NCI-H128 (cell line): Measurements from ENCODE around the gene MRGPRF.
"Not testable (repeated sequence)": the region's sequence is repeated elsewhere in the genome, so short reads cannot be mapped to it uniquely, and the experiment has no call there.

ENCODE experiments used
- DNase-seq: peaks from one replicate; lab custom pipeline; 2025; ENCODE audit not compliant: unreplicated experiment; lab: John Stamatoyannopoulos, UW

The MRGPRF gene

DNA sequence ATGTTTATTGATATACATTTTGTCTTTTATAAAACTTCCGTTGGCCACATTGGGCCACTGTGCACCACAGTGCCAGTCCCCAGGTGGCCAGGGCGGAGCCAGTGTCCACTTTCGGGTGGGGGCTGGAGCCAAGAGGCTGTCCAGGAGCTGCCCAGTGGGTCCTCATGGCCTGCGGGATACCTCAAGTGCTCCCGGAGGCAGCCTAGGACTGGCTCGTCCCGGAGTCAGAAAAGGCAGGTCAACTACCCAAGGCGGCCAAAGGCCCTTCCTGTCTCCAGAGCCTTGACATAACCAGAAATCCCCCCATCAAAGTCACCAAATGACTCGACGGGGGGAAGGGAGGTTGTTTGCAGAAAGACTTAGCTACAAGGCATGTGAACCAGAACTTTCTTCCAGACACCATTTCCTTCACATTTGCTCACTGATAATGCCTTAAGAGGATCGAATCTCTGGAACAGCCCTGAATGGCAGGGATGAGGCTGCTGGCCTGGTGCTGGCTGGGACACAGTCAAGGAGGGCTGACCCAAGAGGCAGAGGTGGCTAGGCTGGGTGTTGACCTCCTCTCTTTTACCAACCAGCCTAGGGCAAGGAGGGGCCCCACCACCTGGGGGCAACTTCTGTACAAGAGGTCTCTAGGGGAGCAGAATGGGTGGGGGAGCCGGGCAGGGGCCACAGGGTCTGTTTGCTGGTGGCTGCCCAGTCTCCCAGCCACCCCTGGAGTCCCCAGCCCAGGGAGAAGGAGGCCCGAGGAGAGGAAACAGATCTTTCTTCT, 8.4 kb downstream of the MRGPRF start:
- no peak for DNase-seq

DNA sequence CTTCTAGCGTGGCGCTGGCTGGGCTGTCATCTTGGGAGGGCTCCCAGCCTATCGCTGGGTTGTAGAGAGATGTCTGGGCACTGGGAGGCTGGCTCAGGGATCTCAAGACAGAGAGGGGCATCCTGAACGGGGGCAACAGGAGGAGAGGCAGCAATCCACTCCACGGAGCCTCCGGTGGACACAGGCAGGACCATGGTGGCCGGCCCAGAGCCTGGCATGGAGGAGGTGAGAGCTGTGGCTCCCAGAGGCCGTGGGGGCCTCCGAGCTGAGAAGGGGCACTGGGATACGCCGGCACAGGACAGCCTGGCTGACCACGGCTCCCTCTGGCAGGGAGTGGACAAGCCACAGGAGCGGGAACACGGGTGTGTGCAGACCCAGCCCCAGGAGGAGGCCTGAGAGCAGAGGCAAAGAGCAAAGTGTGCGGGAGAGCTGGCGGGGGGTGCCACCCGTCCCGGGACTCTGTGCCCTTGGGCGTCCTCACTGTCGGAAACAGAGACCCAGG, 9.1 kb downstream of the MRGPRF start:
- DNase-seq, result no peak

DNA sequence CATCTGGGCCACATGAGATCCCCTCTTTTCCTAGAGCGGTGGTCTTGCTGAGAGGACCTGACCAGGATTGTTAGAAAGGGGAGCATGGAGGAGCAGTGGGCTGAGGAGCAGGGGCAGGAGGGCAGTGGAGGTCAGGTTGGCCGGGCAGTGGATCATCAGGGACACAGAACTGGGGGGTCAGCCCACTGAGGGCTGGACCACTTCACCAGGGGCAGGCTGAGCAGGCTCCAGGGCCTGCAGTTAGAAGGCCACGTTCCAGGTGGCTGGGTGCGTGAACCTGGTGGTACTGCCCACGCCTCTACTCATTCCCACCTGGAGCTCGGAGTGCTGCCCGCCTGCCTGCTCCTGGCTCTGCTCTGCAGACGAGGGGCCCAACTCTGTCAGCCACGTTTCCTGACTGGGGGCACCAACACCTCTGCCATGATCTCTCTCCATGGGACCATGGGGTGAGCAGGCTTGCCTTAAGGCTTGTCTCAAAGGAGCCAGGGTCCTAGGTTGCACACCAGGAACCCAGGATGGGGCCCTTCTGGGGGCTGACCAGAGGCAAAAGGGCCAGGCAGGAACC, 9.7 kb downstream of the MRGPRF start:
- DNase-seq, result no peak

DNA sequence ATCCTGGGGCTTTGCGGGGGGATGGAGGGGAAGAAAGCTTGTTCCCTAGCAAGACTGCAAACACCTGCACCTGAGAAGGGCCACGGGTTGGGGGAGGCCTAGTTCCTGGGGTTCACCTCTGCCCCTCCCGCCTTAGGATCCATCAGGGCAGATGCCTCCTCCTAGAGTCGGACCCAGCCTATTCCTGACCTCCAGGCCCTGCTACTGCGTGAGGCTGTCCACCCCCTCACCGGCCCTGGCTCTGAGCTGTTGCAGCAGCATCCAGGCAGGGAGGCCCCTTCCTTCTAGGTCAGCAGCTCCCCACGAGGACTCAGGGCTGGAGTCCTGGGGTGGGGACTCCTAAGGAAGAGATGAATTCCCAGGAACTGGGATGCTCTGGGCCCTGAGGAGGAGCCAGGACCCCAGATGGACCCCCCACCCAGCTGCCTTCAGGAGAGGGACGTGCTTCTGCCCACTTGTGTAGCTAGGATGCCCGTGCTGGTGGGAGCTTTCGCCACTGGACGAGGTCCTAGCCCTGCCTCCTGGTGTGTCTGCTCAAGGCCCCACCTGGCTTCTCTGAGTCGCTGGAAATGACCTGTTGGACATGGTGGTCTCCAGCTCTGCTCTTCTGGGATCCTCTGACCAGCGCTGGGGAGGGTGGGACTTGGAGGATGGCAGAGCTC, 10.3 kb downstream of the MRGPRF start:
- DNase-seq, result no peak

DNA sequence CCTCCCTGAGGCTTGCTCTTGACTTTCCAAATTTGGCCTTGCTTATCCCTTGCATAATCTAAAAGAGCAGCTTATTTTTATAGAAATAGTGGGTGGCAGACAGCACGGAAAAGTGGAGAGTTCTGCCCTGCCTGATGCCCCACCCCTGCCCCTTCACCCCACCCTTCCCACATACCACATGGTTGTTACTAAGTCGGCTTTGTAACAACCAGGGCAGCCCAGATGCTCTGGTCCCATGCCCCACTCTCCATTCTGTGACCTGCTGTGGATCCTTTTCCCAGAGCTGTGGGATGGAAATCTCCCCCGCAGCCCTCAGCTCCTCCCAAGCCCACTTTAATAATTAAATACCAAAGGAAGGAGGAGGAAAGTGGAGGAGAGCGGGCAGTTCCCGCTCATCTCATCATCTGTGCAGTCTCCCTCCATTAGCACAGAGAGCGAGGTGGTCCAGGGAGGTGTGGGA, 10.9 kb downstream of the MRGPRF start:
- DNase-seq, result no peak

DNA sequence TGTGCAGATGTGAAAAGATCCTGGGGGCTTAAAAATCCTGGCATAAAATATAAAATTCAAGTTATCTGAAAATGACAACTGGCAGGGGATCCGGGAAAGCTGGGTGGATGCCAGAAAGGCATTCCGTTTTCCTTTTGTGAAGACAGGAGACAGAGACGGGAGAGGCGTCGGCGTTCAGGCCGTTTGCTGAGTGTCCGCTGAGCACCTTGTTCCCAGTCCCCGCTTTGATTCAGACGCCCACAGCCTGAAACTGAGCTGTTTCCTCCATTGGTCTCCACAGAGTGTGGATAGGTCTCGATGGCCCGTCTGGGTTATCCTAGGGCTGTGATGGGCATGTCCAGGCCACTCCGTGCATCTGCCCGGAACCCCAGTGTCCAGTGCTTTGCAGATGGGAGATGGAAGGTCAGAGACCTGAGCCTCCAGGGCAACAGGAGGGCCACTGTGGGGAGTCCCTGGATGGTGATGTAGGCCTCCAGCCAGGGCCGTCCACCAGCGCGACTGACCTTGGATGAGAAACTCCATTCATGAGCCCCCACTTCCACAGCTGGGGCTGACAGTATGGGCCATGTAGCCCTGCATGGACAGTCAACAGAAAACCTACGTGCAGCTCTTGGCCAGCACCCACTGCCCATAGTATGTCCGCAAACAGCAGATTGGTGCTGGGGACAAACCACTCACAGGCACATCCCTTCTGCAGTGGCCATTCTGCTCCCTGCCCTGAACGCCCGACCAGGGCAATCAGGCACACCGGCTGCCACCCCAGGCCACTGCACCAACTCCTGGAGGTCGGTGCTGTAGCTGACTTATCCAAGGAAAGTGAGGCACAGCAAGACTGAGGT, 11.6 kb downstream of the MRGPRF start:
- no peak for DNase-seq

DNA sequence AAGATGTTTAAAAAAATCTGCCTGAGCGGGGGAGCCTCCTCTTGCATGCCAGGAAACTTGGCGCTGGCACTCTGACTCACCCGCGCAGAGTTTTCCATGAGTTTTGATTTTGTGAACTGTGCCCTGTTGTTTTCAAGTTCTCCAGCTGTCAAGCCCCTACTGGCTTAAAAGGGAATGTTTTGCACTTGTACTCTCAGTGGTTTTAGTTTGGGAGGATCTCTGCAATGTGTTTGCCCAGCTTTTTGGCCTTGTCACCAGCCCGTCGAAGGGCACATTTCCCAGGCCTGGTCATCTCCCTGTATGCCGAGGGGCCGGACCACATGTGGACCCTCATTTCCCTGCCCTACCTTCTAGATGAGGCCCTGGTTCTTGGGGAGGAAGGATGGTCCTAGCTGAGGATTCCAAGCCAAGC, 12.2 kb downstream of the MRGPRF start:
- no peak for DNase-seq

DNA sequence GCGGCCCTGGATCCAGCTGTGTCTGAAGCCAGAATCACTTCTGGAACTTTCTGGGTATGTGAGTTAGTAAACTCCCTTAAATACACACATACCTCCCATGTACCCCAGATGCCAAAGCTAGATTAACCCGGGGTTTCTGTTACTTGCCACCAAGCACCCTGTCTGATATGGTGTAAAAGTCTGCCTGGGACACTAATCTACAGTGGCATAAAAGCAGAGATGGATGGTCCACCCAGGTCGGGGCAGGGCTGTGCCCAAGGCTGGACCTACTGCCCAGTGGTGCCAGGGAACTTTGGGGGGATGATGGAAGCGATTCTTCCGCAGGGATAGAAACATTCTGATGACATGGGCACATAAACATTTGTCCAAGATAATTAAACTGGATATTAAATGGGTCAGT, 12.7 kb downstream of the MRGPRF start:
- DNase-seq, result no peak

DNA sequence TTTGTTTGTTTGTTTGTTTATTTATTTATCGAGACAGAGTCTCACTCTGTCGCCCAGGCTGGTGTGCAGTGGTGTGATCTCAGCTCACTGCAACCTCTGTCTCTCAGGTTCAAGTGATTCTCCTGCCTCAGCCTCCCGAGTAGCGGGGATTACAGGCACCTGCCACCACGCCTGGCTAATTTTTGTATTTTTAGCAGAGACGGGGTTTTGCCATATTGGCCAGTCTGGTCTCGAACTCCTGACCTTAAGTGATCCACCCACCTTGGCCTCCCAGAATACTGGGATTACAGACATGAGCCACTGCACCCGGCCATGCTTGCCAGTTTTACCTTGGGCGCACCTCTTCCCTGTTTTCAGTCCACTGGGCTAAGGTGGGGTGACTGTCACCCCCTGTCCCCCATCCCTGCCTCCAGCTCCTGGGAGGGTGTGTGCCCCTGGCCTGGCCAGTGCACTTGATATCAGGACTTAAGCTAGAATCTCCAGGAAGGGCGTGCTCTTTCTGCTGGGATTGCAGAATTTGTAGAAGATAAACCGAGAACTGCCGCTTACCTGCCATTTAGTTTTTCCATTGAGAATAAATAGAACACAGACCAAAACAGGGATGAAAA, 13.2 kb downstream of the MRGPRF start:
- DNase-seq, result not testable (repeated sequence)

DNA sequence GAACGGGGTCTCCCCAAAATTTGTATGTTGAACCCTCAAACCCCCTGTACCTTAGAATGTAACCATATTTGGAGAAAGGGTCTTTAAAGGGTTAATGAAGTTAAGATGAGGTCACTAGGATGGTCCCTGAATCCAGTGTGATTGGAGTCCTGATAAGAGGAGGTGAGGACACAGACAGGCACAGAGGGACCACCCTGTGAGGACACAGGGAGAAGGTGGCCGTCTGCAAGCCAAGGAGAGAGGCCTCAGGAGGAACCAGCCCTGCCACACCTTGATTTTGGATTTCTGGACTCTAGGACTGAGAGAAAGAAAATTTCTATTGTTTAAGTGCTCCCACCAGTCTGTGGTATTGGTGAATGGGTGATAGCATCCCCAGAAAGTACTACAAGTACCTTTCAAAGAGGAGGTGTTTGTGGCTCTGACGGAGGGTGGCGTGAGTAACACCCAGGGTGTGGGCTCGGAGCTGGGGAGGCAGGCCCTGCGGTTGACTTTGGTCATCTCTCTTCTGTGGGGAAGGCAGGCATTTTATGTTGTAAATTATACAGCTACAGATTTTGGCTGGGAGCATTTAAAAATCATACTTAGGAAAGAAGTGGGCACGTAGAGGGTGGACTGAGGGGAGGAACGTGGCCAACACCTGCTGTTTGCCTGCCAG, 13.8 kb downstream of the MRGPRF start:
- DNase-seq, result no peak

DNA sequence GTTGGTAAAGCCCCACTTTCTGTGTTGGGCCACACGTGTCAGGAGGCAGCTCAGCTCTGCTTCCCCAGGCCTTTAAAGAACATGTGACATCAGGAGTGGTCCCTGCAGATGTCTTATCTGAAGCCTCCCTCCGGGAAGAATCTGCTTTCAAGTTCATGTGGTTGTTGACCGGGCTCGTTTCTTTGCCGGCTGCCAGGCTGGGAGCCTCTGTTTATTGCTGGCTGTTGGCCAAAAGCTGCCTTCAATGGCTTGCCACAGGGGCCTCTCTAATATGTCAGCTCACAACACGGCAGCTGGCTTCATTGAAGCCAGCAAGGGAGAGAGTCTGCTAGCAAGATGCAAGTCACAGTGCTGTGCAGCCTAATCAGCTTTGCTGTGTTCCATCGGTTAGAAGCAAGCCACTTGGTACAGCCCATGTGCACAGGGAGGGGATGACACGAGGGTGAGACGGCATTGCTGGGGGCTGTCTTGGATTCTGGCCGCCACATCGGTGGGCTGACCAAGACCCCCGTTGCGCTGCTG, 14.6 kb downstream of the MRGPRF start:
- peak; percentile 83 for DNase-seq

DNA sequence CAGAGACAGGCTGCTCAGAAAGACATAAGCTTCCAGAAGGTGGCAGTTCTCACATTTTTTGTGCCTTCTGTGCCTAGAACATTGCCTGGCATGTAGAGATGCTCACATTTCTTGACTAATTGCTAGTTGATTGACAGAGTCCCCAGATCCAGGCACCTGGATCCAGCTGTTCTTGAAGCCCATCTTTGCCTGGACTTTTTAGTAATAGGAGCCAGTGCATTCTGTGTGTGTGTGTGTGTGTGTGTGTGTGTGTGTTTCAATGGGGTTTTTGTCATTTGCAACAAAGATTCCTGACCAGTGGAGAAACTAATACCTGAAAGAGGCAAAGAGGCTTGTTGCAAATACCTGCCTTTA, 15.1 kb downstream of the MRGPRF start:
- no peak for DNase-seq

DNA sequence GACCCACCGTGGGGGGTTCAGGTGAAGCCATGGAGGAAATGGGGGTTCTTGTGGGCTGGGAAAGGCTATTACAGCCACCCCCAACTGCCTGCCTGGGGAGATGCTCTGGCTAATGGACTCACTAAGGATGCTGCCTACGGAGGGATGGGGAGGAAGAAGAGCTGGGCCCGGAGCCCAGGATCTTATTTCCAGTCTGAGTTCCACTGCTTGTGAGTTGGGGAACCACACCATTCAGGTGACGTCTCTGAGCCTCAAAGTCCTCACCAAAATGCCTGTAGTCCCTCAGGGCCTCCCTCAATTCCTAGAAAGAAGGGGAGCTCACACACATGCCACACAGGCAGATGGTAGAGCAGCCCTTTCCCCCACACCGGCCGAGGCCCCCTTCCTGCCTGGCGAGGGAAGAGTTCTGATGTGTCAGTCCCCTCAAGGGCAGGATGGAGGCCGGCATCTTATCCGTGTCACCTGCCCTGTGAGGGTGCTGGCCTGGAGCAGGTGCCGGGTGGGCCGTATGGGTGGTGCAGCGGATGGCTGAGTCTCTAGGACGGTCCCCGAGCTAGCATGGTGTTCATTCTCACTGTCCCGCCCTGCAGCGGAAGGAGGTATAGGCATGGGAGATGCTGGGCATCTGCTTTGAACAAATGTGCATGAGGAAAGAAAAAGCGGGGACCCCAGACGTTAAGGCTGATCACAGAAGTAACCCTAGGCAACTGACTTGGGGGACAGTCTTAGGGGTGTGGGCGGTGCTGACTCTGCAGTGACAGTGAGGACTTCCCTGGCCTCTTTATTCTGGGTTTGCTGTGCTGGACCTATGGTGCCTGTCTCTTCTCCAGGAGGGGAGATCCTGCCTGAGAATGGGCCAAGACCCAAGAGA, 15.7 kb downstream of the MRGPRF start:
- DNase-seq, result no peak

DNA sequence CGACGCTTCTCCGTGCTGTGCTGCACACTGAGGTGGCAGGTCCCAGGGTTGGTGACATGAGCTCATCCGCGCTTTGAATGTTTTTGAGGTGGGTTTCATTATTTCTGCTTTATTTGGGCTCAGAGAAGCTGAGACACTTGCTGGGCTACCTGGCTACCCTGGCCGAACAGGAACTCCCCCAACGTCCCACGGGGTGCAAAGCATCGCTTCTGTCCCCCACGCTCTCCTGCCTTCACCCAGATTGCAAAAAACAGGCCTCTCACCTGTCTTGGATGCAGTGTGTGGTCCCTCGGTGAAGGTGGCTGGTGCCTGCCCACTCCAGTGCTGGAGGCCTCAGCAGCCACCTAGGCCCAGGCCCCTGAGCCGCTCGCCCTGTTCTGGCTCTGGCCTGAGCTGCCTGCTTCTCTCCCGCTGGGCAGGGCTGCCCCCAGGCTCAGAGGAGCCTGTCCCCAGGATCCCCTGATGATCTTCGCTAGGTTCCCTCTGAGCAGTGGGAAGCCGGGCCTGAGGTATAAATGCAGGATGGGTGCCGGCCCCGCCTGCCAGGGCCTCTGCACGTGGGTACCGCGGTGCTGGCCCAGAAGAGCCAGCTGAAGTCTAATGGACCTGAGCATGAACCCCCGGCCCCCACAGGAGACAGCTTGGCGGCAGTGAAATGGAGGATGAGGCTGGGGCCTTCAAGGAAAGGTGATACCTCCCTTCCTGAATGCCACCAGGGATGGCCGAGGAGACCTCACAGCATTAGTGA, 16.5 kb downstream of the MRGPRF start:
- no peak for DNase-seq

DNA sequence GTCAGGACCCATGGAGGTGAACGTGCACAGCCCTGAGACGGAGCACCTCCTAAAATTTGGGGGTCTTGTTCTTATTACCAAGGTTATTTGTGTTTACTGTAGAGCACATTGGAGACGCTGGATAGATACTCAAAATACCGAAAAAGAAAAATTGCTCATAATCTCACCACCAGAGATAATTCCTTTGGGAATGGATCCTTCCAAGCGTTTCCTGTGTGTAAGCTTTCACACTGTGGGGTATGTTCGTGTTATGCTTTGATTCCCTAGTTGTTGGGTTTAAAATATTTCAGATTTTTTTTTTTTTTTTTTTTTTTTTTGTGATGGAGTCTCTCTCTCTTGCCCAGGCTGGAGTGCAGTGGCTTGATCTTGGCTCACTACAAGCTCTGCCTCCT, 18.2 kb downstream of the MRGPRF start:
- DNase-seq, result no peak

DNA sequence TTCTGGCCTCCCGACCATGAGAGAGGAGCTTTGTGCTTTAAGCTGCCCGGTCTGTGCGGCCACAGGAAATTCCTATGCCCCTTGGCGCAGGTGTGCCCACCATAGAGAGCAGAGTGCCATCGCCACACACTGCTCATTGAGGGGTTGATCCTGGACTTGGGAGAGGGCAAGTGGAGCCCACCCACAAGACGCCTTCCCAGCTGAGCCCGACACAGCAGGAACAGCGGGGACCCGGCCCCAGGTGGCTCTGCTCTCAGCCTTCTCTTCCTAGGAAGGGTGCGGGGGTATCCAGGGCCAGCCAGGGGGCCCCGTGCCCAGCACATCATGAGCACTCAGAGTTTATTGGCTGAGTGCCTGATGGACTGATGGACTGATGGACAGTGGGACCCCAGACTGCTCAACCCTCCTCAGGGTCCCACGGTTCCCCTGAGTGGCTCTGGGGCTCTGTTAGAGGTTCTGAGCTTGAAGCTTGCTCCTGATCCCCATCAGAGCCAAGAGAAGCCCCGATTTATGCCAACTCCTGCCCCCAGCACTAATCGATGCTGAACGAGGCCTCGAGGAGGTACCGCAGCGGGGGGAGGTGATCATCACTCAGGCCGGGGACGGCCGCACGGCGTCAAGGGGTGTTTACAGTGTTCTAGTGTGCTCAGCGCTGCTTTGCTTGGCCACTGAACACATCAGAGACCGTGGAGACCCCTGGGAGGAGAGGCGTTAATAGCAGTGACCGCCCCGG, 18.7 kb downstream of the MRGPRF start:
- no peak for DNase-seq

DNA sequence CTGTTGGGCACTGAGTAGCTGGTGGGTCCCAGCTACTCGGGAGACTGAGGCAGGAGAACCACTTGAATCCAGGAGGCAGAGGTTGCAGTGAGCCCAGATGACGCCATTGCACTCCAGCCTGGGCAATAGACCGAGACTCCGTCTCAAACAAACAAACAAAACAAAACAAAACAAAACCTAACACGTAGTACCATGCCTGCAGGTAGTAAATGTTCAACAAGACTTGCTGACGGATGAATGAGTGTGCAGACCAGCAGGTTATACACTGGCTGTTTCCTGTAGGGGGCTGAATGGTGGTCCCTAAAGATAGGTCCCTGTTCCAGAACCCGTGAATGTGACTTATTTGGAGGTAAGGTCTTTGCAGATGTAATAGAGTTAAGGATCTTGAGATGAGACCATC, 19.5 kb downstream of the MRGPRF start:
- no peak for DNase-seq

DNA sequence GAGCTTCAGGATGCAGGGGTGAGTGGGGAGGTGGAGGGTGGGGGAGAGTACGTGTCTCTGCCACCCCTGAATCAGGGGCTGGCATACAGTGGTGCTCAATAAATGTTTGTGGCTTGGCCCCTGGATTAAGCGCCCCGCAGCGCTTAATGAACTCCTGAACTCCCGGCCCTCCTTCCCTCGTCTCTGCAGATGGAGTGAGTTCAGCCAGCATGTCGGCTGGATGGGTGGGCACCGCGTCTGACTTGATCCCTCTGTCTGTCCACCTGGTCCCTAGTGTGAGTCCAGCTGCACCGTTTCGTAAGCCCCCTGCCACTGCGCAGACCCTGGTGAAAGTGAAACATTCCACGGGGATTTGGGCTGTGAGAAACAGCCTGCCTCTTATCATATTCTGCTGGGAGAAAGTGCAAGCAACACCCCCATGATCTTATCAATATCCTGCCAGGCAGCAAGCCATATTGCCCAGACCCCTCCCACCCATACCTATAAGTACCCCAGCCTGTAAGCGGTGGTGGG, 20.2 kb downstream of the MRGPRF start:
- no peak for DNase-seq
